OCI-LY7 (cell line): ENCODE measurements around the gene RRP12. TPM values are rescaled to one million over a fixed set of nuclear protein-coding genes. Genes with fewer than 3 reads are reported as not detected.
A peak's percentile ranks its signal among the peaks of the same experiment; 100 is the strongest.

ENCODE experiments used
- BruUV-seq: library from RNA; stranded (reverse); fragments of 400-500 nt; replicated peaks from 2 replicates; lab custom pipeline; 2021; lab: Mats Ljungman, UMichigan
- CTCF ChIA-PET: fragments of 300-600 bp; sonication (Branson Sonifier 250); formaldehyde crosslinking; loops from one replicate; lab custom pipeline; 2022; ENCODE audit warnings: antibody characterized with exemption; ENCODE audit not compliant: unreplicated experiment; lab: Charles Lee
- POLR2A ChIA-PET: fragments of 300-600 bp; sonication (Branson Sonifier 250); formaldehyde crosslinking; loops from one replicate; lab custom pipeline; 2022; ENCODE audit warnings: antibody characterized with exemption; lab: Charles Lee
- DNase-seq: peaks from one replicate; pipeline ENCODE4 v3.0.0-alpha.2; 2015; ENCODE audit warnings: low spot score
- H2AFZ ChIP-seq: fragments of 200-600 bp; sonication (generic), shearing (Covaris generic); 2 replicates; pipeline ENCODE4 v1.6.1; 2014; ENCODE audit warnings: mild to moderate bottlenecking, antibody characterized with exemption, low read length, moderate library complexity
- H3K27ac ChIP-seq: fragments of 200-600 bp; sonication (generic); 2 replicates; pipeline ENCODE4 v1.5.1; 2014; ENCODE audit warnings: mixed run types, low read depth, mild to moderate bottlenecking, moderate library complexity, low read length, inconsistent platforms; ENCODE audit not compliant: poor library complexity, severe bottlenecking
- H3K36me3 ChIP-seq: fragments of 200-600 bp; sonication (generic); 2 replicates; pipeline ENCODE4 v1.6.1; 2014; ENCODE audit warnings: mild to moderate bottlenecking, antibody characterized with exemption, low read length, moderate library complexity, mixed read lengths; ENCODE audit not compliant: insufficient read depth
- H3K4me1 ChIP-seq: fragments of 200-600 bp; sonication (generic); 2 replicates; pipeline ENCODE4 v1.5.1; 2014; ENCODE audit warnings: mild to moderate bottlenecking, low read length; ENCODE audit not compliant: insufficient read depth, poor library complexity, severe bottlenecking
- H3K4me2 ChIP-seq: fragments of 200-600 bp; sonication (generic); 2 replicates; pipeline ENCODE4 v1.6.1; 2014; ENCODE audit warnings: mild to moderate bottlenecking, low read length
- H3K4me3 ChIP-seq: fragments of 200-600 bp; sonication (generic); 2 replicates; pipeline ENCODE4 v1.5.1; 2014; ENCODE audit warnings: mild to moderate bottlenecking, low read depth, low read length; ENCODE audit not compliant: poor library complexity, severe bottlenecking
- H3K79me2 ChIP-seq: fragments of 200-600 bp; sonication (generic); 2 replicates; pipeline ENCODE4 v1.6.1; 2016; ENCODE audit warnings: low read depth, mild to moderate bottlenecking, low read length, moderate library complexity, mixed read lengths; ENCODE audit not compliant: insufficient read depth
- H3K9me2 ChIP-seq: fragments of 200-600 bp; sonication (generic); 2 replicates; pipeline ENCODE4 v1.6.1; 2016; ENCODE audit warnings: mild to moderate bottlenecking, low read length, mixed read lengths; ENCODE audit not compliant: insufficient read depth
- H3K9me3 ChIP-seq: fragments of 200-600 bp; sonication (generic); 2 replicates; pipeline ENCODE4 v1.6.1; 2014; ENCODE audit warnings: mild to moderate bottlenecking, mixed run types, low read length, mixed read lengths
- H4K20me1 ChIP-seq: fragments of 200-600 bp; sonication (generic); 2 replicates; pipeline ENCODE4 v1.6.1; 2014; ENCODE audit warnings: mild to moderate bottlenecking, antibody characterized with exemption, low read length, moderate library complexity, mixed read lengths; ENCODE audit not compliant: insufficient read depth
- CTCF ChIP-seq: fragments of 200-600 bp; sonication (generic); conservative IDR thresholded peaks from 2 replicates; pipeline ENCODE4 v1.5.1; 2014; ENCODE audit warnings: mild to moderate bottlenecking, antibody characterized with exemption, low read length, moderate library complexity, mixed read lengths
- EZH2phosphoT487 ChIP-seq: fragments of 200-600 bp; sonication (generic); IDR thresholded peaks from 2 replicates; pipeline ENCODE4 v1.6.1; 2018; ENCODE audit warnings: low read depth, borderline replicate concordance, mild to moderate bottlenecking, mixed run types, antibody characterized with exemption, low read length, moderate library complexity, mixed read lengths
- intact Hi-C: fragments of 100-400 bp; cut with micrococcal nuclease; formaldehyde crosslinking; loops from one replicate; pipeline ENCODE4 v1.10.0; 2022; ENCODE audit not compliant: unreplicated experiment
- total RNA-seq, 2 experiments: library from RNA; depleted of rRNA in 1 of 2; stranded (reverse); fragments of >200 nt in 1 of 2; shearing (Covaris generic) in 1 of 2; gene quantifications; 2 replicates each; pipeline ENCODE4 v1.2.3, GENCODE V29; 2014 to 2022

Gene RRP12
- total RNA-seq, 2 experiments from 2014 or later = 32.1 to 39.3 TPM

GRCh38 chr10:97444212-97444611 lies 43.1 kb upstream of the RRP12 start:
- Histone ChIP-seq H3K27ac (no peak overlapping the region), H3K36me3 (peaks cover 41% of the 10 kb centered on the region), H4K20me1 (peaks cover 7% of the 10 kb centered on the region; the same call in 1 of the 2 replicates), H3K4me1 (peaks cover 28% of the 10 kb centered on the region), H3K4me2 (peak overlapping the region; percentile 70), H3K4me3 (peak overlapping the region; percentile 89), H3K79me2 (peaks cover 32% of the 10 kb centered on the region; the same call in 1 of the 2 replicates), H2AFZ (no peak overlapping the region), H3K9me3 (no peaks in the 10 kb centered on the region), H3K9me2 (no peaks in the 10 kb centered on the region)
- ChIA-PET CTCF (no interaction called here), POLR2A (no interaction called here)
- BruUV-seq = no TSS peak
- intact Hi-C loops = loop anchor here (2.0 kb wide), 1 partner anchor 15 kb away; no protein-coding TSS in a partner anchor
- no peak for TF ChIP-seq EZH2phosphoT487
- TF ChIP-seq CTCF = no peak
- DNase-seq = no peak

GRCh38 chr10:97442277-97442676 lies 41.1 kb upstream of the RRP12 start:
- Histone ChIP-seq H3K4me2 (no peak overlapping the region), H3K27ac (no peak overlapping the region), H3K79me2 (peaks cover 30% of the 10 kb centered on the region; the same call in 1 of the 2 replicates), H4K20me1 (peaks cover 7% of the 10 kb centered on the region; the same call in 1 of the 2 replicates), H3K4me3 (no peak overlapping the region), H3K4me1 (peaks cover 20% of the 10 kb centered on the region), H3K36me3 (peaks cover 60% of the 10 kb centered on the region), H3K9me2 (no peaks in the 10 kb centered on the region), H2AFZ (no peak overlapping the region), H3K9me3 (no peaks in the 10 kb centered on the region)
- ChIA-PET POLR2A (interaction anchor here (1.1 kb wide), 1 partner anchor 235 kb away, joined by 3 read pairs; no protein-coding TSS in a partner anchor), CTCF (no interaction called here)
- DNase-seq = no peak
- no TSS peak for BruUV-seq
- TF ChIP-seq EZH2phosphoT487 (no peak), CTCF (no peak)
- intact Hi-C loops = no loop called here

- no peak overlapping the region for H3K27ac ChIP-seq
- peaks cover 87% of the 10 kb centered on the region for H3K36me3 ChIP-seq
- H3K4me2 ChIP-seq = no peak overlapping the region
- H4K20me1 ChIP-seq = no peaks in the 10 kb centered on the region
- CTCF ChIA-PET = no interaction called here
- no peak overlapping the region for H3K4me3 ChIP-seq
- H3K79me2 ChIP-seq = peaks cover 10% of the 10 kb centered on the region; the same call in 1 of the 2 replicates
- no peak for DNase-seq
- no peaks in the 10 kb centered on the region for H3K9me2 ChIP-seq
- H3K9me3 ChIP-seq = no peaks in the 10 kb centered on the region
- TF ChIP-seq EZH2phosphoT487 (no peak), CTCF (no peak)
- no peak overlapping the region for H2AFZ ChIP-seq
- no TSS peak for BruUV-seq
- intact Hi-C loops = no loop called here
- POLR2A ChIA-PET = no interaction called here
- peaks cover 5% of the 10 kb centered on the region for H3K4me1 ChIP-seq
These were observed 34.1 kb upstream of the RRP12 start for GRCh38 chr10:97435211-97435610.
